ENCODE results near the gene CXCR5. TPM values are rescaled to one million over a fixed set of nuclear protein-coding genes. Genes with fewer than 3 reads are reported as not detected.

CXCR5 gene
- total RNA-seq, 4 donors from 2014 or later = 0.09 to 0.12 TPM; not detected in 2

DNA sequence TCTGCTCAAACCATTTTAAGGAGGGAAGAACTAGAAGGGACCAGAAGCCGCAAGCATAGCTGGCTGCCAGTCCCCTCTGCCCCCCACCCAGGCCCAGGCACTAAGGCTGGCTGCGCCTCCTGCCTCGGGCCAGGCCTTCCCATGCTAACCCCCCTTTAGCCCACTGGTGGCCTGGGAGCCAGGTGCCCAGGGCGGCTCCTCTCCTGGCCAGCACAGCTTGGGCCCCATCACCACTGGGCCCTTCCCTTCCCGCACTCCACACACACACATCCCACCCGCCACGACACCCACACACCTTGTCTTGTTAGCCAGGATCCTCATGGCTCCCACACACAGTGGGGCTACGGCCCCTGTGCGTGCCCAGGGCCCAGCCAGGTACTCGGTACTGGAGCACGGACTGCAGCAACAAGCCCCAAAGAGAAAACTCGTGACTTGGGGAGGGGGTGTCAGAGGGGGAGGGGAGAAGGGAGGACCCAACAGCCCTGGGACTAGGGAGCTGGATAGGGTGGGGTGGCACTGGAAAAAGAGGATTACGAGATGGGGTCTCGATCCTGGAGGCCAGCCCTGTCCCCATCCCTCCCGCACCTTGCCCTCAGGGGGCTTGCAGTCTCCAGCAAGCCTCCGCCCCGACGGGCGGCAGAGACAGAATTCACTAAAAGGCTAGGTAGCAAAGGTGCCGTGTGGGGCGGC is 26.1 kb downstream of the CXCR5 start:
- no peak for TF ChIP-seq CTCF (IDR thresholded peaks at IDR 0.05)
- no peak for ATAC-seq (ENCODE audit: low FRiP score)
- no peak for DNase-seq (ENCODE audit: low spot score)

DNA sequence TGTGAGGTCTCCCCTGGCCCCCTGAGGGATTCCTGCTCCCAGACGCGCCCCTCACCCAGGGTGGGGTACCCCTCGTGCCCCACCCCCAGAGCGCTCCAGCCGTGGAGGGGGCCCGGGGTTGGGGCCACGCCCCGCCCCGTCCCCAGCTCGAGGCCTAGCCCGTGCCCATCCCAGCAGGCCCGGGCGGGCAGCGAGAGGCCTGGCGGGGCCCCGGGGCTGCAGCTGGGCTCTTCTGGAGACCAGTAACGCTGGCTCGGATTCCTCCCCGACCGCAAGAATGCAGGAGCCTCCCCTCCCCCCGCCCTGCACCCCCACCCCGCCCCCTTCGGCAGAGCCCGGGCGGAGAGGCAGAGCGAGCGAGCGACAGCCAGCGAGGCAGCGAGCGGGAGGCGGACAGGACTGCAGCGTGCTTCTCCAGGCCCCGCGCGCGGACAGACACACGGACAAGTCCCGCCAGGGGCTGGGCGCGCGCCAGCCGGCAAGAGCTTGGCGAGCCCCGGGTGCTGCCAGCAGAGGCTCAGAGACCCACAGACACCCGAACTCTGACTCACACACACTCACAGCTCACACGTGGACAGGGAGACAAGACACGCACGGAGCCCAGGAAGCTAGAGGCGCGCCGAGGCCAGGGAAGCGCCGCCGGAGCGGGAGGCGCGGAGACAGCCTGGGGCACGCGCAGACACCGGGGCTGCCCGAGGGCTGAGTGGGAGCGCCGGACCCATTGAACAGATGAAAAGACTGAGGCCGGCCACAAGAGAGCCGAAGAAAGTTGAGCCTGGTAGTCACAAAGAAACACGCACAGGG is 26.8 kb downstream of the CXCR5 start:
- ATAC-seq (ENCODE audit: low FRiP score) (peak; percentile 23), DNase-seq (ENCODE audit: low spot score) (no peak)
- no peak for TF ChIP-seq CTCF (IDR thresholded peaks at IDR 0.05)

GRCh38 chr11:118911113-118911879 is 27.6 kb downstream of the CXCR5 start:
- TF ChIP-seq CTCF (IDR thresholded peaks at IDR 0.05) = no peak
- no peak for DNase-seq (ENCODE audit: low spot score)
- peak; percentile 0 for ATAC-seq (ENCODE audit: low FRiP score)

- ATAC-seq (ENCODE audit: low FRiP score) = peak; percentile 82
- no peak for TF ChIP-seq CTCF (IDR thresholded peaks at IDR 0.05)
- no peak for DNase-seq (ENCODE audit: low spot score)
Measured at GRCh38 chr11:118911880-118912741, 28.4 kb downstream of the CXCR5 start.

GRCh38 chr11:118912742-118913410 is 29.2 kb downstream of the CXCR5 start:
- DNase-seq (ENCODE audit: low spot score) = no peak
- ATAC-seq (ENCODE audit: low FRiP score) = no peak
- TF ChIP-seq CTCF (IDR thresholded peaks at IDR 0.05) = no peak

Measured in omental fat pad (tissue), 4 donors.